H1 (cell line): ENCODE measurements around the gene CXCL9. TPM values are rescaled to one million over a fixed set of nuclear protein-coding genes. Genes with fewer than 3 reads are reported as not detected.

Experiments used
- BACH1 ChIP-seq: IDR thresholded peaks from 2 replicates; pipeline ENCODE4 v1.6.1; 2012; ENCODE audit warnings: low read length, improper control_type of control experiment
- CBX8 ChIP-seq: fragments of 300-800, 300-1000 bp; sonication (generic); IDR thresholded peaks from 2 replicates; pipeline ENCODE4 v1.7.1; 2016; ENCODE audit warnings: low read depth, low read length, borderline replicate concordance
- polyA plus RNA-seq, 7 experiments: library from polyadenylated mRNA; depleted of rRNA in 3 of 7; stranded (reverse) in 5 of 7; unstranded in 2 of 7; fragments of >200 nt in 5 of 7; fragments of 200-250 nt in 2 of 7; gene quantifications; 1 replicate in 5 of 7; 2 replicates in 1 of 7; 4 replicates in 1 of 7; pipeline versions ENCODE4 v1.2.1 to v1.2.3, GENCODE V29; 2011 to 2013; ENCODE audit warnings: missing spikeins in 2 of 7, mixed read lengths in 2 of 7
- total RNA-seq: library from RNA; stranded (reverse); fragmentation: NEBNext Ultra II Directional; extraction: Animal tissue kit (Norgen Biotek cat#: 25700); gene quantifications from 2 replicates; pipeline ENCODE4 v1.2.1, GENCODE V29; 2021
- TF ChIP-seq, protein P1 (sequence below): fragments of 300-600 bp; sonication (generic); IDR thresholded peaks from 2 replicates; pipeline ENCODE4 v1.7.1; 2012; ENCODE audit warnings: low read length, moderate library complexity, mild to moderate bottlenecking, inconsistent platforms; ENCODE audit not compliant: insufficient replicate concordance
- TF ChIP-seq, protein P2 (sequence below): IDR thresholded peaks from 2 replicates; pipeline ENCODE4 v1.6.1; 2011; ENCODE audit warnings: low read depth, mild to moderate bottlenecking, low read length; ENCODE audit not compliant: insufficient read depth
- TF ChIP-seq, protein P3 (sequence below): IDR thresholded peaks from 2 replicates; pipeline ENCODE4 v1.6.1; 2012; ENCODE audit warnings: inconsistent platforms

Gene CXCL9
- total and polyA plus RNA-seq, 2 of the 8 experiments (the other 6 are each of a cell fraction or from before 2014, with no cell fraction given), result not detected

DNA sequence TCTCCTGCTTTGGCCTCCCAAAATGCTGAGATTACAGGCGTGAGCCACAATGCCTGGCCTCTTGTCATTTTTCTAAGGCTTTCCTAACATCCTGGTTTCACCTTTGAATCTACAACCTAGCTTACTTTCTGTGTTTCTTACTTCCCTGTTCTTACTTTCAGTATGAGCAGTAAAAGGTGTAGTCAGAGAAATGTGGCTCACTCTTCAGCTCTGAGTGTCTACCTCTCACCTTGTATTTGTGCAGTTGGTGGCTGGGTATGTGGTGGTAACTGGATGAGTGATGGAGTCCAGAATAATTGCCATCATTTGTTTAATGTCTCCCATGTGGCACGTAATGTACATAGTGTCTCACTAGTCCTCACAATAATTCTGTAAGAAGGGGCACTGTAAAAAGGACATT lies 47.7 kb upstream of the CXCL9 start (continued):
- TF ChIP-seq, protein P1, sequence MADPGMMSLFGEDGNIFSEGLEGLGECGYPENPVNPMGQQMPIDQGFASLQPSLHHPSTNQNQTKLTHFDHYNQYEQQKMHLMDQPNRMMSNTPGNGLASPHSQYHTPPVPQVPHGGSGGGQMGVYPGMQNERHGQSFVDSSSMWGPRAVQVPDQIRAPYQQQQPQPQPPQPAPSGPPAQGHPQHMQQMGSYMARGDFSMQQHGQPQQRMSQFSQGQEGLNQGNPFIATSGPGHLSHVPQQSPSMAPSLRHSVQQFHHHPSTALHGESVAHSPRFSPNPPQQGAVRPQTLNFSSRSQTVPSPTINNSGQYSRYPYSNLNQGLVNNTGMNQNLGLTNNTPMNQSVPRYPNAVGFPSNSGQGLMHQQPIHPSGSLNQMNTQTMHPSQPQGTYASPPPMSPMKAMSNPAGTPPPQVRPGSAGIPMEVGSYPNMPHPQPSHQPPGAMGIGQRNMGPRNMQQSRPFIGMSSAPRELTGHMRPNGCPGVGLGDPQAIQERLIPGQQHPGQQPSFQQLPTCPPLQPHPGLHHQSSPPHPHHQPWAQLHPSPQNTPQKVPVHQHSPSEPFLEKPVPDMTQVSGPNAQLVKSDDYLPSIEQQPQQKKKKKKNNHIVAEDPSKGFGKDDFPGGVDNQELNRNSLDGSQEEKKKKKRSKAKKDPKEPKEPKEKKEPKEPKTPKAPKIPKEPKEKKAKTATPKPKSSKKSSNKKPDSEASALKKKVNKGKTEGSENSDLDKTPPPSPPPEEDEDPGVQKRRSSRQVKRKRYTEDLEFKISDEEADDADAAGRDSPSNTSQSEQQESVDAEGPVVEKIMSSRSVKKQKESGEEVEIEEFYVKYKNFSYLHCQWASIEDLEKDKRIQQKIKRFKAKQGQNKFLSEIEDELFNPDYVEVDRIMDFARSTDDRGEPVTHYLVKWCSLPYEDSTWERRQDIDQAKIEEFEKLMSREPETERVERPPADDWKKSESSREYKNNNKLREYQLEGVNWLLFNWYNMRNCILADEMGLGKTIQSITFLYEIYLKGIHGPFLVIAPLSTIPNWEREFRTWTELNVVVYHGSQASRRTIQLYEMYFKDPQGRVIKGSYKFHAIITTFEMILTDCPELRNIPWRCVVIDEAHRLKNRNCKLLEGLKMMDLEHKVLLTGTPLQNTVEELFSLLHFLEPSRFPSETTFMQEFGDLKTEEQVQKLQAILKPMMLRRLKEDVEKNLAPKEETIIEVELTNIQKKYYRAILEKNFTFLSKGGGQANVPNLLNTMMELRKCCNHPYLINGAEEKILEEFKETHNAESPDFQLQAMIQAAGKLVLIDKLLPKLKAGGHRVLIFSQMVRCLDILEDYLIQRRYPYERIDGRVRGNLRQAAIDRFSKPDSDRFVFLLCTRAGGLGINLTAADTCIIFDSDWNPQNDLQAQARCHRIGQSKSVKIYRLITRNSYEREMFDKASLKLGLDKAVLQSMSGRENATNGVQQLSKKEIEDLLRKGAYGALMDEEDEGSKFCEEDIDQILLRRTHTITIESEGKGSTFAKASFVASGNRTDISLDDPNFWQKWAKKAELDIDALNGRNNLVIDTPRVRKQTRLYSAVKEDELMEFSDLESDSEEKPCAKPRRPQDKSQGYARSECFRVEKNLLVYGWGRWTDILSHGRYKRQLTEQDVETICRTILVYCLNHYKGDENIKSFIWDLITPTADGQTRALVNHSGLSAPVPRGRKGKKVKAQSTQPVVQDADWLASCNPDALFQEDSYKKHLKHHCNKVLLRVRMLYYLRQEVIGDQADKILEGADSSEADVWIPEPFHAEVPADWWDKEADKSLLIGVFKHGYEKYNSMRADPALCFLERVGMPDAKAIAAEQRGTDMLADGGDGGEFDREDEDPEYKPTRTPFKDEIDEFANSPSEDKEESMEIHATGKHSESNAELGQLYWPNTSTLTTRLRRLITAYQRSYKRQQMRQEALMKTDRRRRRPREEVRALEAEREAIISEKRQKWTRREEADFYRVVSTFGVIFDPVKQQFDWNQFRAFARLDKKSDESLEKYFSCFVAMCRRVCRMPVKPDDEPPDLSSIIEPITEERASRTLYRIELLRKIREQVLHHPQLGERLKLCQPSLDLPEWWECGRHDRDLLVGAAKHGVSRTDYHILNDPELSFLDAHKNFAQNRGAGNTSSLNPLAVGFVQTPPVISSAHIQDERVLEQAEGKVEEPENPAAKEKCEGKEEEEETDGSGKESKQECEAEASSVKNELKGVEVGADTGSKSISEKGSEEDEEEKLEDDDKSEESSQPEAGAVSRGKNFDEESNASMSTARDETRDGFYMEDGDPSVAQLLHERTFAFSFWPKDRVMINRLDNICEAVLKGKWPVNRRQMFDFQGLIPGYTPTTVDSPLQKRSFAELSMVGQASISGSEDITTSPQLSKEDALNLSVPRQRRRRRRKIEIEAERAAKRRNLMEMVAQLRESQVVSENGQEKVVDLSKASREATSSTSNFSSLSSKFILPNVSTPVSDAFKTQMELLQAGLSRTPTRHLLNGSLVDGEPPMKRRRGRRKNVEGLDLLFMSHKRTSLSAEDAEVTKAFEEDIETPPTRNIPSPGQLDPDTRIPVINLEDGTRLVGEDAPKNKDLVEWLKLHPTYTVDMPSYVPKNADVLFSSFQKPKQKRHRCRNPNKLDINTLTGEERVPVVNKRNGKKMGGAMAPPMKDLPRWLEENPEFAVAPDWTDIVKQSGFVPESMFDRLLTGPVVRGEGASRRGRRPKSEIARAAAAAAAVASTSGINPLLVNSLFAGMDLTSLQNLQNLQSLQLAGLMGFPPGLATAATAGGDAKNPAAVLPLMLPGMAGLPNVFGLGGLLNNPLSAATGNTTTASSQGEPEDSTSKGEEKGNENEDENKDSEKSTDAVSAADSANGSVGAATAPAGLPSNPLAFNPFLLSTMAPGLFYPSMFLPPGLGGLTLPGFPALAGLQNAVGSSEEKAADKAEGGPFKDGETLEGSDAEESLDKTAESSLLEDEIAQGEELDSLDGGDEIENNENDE, result no peak
- TF ChIP-seq BACH1, result no peak
- TF ChIP-seq CBX8, result no peak
- TF ChIP-seq, protein P2, sequence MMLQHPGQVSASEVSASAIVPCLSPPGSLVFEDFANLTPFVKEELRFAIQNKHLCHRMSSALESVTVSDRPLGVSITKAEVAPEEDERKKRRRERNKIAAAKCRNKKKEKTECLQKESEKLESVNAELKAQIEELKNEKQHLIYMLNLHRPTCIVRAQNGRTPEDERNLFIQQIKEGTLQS, result no peak
- TF ChIP-seq, protein P3, sequence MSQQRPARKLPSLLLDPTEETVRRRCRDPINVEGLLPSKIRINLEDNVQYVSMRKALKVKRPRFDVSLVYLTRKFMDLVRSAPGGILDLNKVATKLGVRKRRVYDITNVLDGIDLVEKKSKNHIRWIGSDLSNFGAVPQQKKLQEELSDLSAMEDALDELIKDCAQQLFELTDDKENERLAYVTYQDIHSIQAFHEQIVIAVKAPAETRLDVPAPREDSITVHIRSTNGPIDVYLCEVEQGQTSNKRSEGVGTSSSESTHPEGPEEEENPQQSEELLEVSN, result no peak
